Mucosa of descending colon (tissue), 3 donors: ENCODE measurements around the gene CUL3. TPM values are rescaled to one million over a fixed set of nuclear protein-coding genes. Genes with fewer than 3 reads are reported as not detected.
"Not testable (repeated sequence)": the region's sequence is repeated elsewhere in the genome, so short reads cannot be mapped to it uniquely, and the experiment has no call there.

Experiments used
- ATAC-seq: fragments of 200-7000 bp; cut with Tn5 transposase; one replicate; pipeline ENCODE4 v1.9.1; 2020; ENCODE audit warnings: mild to moderate bottlenecking, moderate library complexity
- DNase-seq, 3 donors: peaks; one replicate each; pipeline ENCODE4 v3.0.0-alpha.2; 2020
- H3K36me3 ChIP-seq: fragments of 200-600 bp; one replicate; pipeline ENCODE4 v1.8.0; 2021; ENCODE audit warnings: low read depth, mild to moderate bottlenecking
- H3K4me1 ChIP-seq: fragments of 200-600 bp; one replicate; pipeline ENCODE4 v1.8.0; 2021; ENCODE audit warnings: low read depth, mild to moderate bottlenecking
- H3K4me3 ChIP-seq: fragments of 200-600 bp; one replicate; pipeline ENCODE4 v1.8.0; 2021; ENCODE audit warnings: mild to moderate bottlenecking
- H3K9me3 ChIP-seq: fragments of 200-600 bp; one replicate; pipeline ENCODE4 v1.8.0; 2021; ENCODE audit warnings: mild to moderate bottlenecking
- intact Hi-C, 2 donors: fragments of 100-400 bp; cut with DNase I in 1 of 2; cut with micrococcal nuclease in 1 of 2; formaldehyde crosslinking; loops; one replicate each; pipeline versions ENCODE4 v1.11.0 to v1.11.1; 2022; cut with DNase I, micrococcal nuclease
- total RNA-seq, 3 donors: library from RNA; stranded (reverse); fragmentation: NEBNext Ultra II Directional in 2 of 3; extraction: Animal tissue kit (Norgen Biotek cat#: 25700) in 2 of 3; gene quantifications; one replicate each; pipeline versions ENCODE4 v1.2.1 to v1.2.4, GENCODE V29; 2021 to 2023
- TF ChIP-seq, protein P1 (sequence below): fragments of 200-600 bp; IDR thresholded peaks from one replicate; pipeline ENCODE4 v1.8.0; 2022; ENCODE audit warnings: antibody characterized with exemption, mild to moderate bottlenecking
- donor health status: DM: no; HTN: no; CAD: no; lungs with moderate emphysema.
- donor health status: DM: no; HTN: no; CAD: no.
- donor health status: DM: no; HTN: yes; CAD: no.

Gene CUL3
- total RNA-seq, 3 donors from 2014 or later: 77.3 to 83.5 (median 79.0) TPM

DNA sequence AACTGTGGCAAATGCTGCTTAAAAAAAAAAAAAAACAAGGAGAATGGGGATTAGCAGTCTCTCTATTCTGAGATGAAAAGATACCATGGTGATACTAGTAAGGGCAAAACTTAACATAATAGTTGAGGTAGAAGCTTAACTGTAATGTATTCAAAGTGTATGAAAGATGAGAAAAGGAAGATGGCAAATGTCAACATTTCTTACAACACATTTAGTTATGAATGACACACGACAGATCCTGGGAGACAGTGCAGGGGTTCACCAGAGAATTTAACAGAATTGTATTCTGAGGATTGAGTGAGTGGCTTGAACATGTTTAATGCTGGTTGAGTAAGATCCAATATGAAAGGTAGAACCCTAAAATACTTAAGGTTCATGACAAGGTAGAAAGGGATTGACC is 52.7 kb downstream of the CUL3 start:
- no peaks in the 10 kb centered on the region for H3K36me3 ChIP-seq
- DNase-seq (no peak), ATAC-seq (no peak)
- H3K4me1 ChIP-seq: no peaks in the 10 kb centered on the region
- TF ChIP-seq, protein P1, sequence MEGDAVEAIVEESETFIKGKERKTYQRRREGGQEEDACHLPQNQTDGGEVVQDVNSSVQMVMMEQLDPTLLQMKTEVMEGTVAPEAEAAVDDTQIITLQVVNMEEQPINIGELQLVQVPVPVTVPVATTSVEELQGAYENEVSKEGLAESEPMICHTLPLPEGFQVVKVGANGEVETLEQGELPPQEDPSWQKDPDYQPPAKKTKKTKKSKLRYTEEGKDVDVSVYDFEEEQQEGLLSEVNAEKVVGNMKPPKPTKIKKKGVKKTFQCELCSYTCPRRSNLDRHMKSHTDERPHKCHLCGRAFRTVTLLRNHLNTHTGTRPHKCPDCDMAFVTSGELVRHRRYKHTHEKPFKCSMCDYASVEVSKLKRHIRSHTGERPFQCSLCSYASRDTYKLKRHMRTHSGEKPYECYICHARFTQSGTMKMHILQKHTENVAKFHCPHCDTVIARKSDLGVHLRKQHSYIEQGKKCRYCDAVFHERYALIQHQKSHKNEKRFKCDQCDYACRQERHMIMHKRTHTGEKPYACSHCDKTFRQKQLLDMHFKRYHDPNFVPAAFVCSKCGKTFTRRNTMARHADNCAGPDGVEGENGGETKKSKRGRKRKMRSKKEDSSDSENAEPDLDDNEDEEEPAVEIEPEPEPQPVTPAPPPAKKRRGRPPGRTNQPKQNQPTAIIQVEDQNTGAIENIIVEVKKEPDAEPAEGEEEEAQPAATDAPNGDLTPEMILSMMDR: no peak
- no peaks in the 10 kb centered on the region for H3K9me3 ChIP-seq
- intact Hi-C loops: no loop called here
- H3K4me3 ChIP-seq: no peak overlapping the region

DNA sequence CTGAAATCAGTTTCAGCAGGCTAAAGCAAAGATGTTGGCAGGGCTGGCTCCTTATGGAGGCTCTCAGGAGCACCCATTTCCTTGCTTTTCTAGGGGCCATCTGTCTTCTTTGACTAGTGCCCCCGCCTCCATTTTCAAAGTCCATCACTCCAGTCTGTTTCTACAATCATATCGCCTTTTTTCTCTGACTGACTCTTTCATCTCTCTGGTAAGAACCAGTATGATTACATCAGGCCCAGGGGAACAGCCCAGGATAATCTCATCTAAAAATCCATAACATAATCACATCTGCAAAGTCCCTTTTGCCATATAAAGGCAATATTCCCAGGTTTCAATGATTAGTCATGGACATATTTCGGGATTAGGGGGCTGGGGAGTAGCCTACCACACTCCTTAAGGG is 57.0 kb downstream of the CUL3 start:
- ATAC-seq (no peak), DNase-seq (no peak)
- H3K4me1 ChIP-seq: no peaks in the 10 kb centered on the region
- H3K36me3 ChIP-seq: no peaks in the 10 kb centered on the region
- intact Hi-C loops: no loop called here
- TF ChIP-seq, protein P1: no peak
- no peaks in the 10 kb centered on the region for H3K9me3 ChIP-seq
- no peak overlapping the region for H3K4me3 ChIP-seq

DNA sequence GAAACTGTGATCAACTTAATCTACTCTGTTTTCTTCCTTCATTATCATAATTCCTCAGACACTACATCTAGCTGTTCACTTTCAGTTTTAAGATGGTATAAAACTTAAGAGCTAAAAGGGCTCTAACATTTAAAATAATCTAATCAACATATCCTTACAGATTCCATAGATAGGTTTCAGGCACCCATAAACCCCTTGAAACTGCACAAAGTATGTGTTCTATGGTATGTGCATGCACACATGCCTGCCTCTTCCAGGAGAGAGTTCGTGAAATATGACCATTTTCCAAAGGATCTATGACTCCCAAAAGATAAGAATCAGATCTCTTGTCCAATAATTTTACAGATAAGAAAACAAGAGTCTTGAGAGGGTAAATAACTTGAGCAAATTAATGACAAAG is 59.4 kb downstream of the CUL3 start:
- intact Hi-C loops: no loop called here
- Histone ChIP-seq H3K36me3 (no peaks in the 10 kb centered on the region), H3K4me1 (no peaks in the 10 kb centered on the region), H3K9me3 (no peaks in the 10 kb centered on the region), H3K4me3 (no peak overlapping the region)
- ATAC-seq (no peak), DNase-seq (no peak)
- TF ChIP-seq, protein P1: no peak

DNA sequence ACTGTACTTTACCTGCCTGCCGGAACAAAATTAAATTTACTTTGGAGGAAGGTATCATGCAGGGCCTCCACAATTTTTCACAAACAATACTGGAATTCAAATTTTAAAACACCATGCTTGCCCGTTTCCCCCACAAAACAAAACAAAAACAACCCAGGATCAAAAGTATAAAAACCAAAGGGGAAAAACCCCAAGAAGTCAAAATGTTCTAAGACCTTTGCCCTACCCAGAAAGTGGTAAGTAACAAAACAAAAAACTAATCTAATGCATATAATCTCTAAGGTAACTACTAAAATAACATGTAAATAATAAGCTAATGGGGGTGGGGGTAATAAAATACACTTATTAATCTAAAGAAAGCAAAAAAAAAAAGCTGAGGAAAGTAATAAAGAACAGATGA is 60.5 kb downstream of the CUL3 start:
- ATAC-seq (no peak), DNase-seq (no peak)
- peaks cover 6% of the 10 kb centered on the region for H3K4me1 ChIP-seq
- H3K36me3 ChIP-seq: no peaks in the 10 kb centered on the region
- intact Hi-C loops: no loop called here
- no peak overlapping the region for H3K4me3 ChIP-seq
- H3K9me3 ChIP-seq: no peaks in the 10 kb centered on the region
- TF ChIP-seq, protein P1: no peak

DNA sequence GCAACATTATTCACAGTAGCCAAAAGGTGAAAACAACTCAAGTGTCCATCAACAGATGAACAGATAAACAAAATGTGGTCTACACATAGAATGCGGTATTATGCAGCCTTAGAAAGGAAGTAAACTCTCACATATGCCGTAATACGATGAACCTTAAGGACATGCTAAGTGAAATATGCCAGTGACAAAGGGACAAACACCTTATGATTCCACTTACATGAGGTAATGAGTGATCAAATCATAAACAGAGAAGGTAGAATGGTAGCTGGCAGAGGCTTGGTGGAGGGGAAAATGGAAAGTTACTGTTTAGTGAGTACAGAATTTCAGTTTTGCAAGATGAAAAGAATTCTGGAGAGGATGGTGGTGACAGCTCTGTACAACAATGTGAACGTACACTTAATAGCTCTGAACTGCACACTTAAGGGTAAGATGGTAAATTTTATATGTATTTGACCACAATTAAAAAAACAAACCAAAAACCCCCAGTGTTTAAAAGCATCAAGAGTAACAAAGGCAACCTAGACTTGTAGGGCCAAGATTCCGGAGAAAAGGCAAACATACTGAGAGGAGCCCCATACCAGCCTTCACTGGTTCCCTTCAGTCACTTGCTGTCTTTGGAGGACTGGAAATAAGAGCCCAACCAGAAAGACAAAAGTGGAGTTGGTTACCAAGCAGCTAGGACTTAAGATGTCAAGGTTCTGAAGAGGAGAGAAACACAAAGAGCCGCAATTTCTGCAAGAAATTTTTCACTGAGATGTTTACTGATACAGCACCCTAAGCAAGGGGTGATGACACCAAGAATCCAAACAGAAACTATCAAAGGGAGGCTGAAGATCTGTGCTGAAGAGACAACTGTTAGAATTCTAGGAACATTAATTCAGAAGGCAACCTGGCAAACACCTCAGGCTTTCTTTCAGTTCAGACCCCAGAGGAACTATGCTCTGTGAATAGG is 61.3 kb downstream of the CUL3 start:
- intact Hi-C loops: no loop called here
- TF ChIP-seq, protein P1: no peak
- Histone ChIP-seq H3K36me3 (no peaks in the 10 kb centered on the region), H3K4me1 (peaks cover 6% of the 10 kb centered on the region), H3K9me3 (no peaks in the 10 kb centered on the region), H3K4me3 (no peak overlapping the region)
- peak; percentile 61 for ATAC-seq
- DNase-seq: no peak

DNA sequence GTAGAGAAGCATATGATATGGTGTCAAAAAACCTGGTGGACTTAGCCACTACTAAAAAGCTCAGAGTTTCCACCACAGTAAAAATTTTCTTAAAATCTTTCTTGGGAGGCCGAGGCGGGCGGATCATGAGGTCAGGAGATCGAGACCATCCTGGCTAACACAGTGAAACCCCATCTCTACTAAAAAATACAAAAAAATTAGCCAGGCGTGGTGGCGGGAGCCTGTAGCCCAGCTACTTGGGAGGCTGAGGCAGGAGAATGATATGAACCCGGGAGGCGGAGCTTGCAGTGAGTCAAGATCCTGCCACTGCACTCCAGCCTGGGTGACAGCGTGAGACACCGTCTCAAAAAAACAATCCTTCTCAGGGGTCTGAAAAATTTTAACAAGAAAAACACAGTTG is 62.7 kb downstream of the CUL3 start:
- H3K4me3 ChIP-seq, DNase-seq, H3K4me1 ChIP-seq, H3K9me3 ChIP-seq, ATAC-seq, H3K36me3 ChIP-seq, intact Hi-C loops: not testable (repeated sequence)
